SK-N-SH treated with all-trans-retinoic acid at 6 μM for 48 hours (cell line): Measurements from ENCODE around the gene TMEM131L.

ENCODE experiments used
- ARNTL ChIP-seq: fragments of 450-650 bp; formaldehyde crosslinking; IDR thresholded peaks from 2 replicates; pipeline ENCODE4 v1.5.0; 2020; ENCODE audit warnings: low read depth, mild to moderate bottlenecking, moderate library complexity, borderline replicate concordance
- CSDC2 ChIP-seq: fragments of 250-450 bp; sonication (Bioruptor Pico); IDR thresholded peaks from 2 replicates; pipeline ENCODE4 v1.5.0; 2020; ENCODE audit warnings: mild to moderate bottlenecking, moderate library complexity
- ESRRG ChIP-seq: fragments of 250-450 bp; sonication (Bioruptor Pico); IDR thresholded peaks from 2 replicates; pipeline ENCODE4 v1.6.1; 2021; ENCODE audit warnings: mild to moderate bottlenecking
- RARB ChIP-seq: fragments of 250-450 bp; sonication (Bioruptor Pico); IDR thresholded peaks from 2 replicates; pipeline ENCODE4 v1.8.0; 2021; ENCODE audit warnings: mild to moderate bottlenecking, moderate library complexity
- TCF4 ChIP-seq: fragments of 250-450 bp; sonication (Bioruptor Pico); IDR thresholded peaks from 2 replicates; pipeline ENCODE4 v1.8.0; 2021; ENCODE audit warnings: mild to moderate bottlenecking, moderate library complexity, borderline replicate concordance
- ZC3H10 ChIP-seq: fragments of 250-450 bp; sonication (Bioruptor Pico); IDR thresholded peaks from 2 replicates; pipeline ENCODE4 v1.5.1; 2021; ENCODE audit warnings: mild to moderate bottlenecking, moderate library complexity
- TF ChIP-seq, protein P1 (sequence below): fragments of 250-450 bp; sonication (Bioruptor Pico); IDR thresholded peaks from 2 replicates; pipeline ENCODE4 v1.5.1; 2020; ENCODE audit warnings: low read depth, mild to moderate bottlenecking, moderate library complexity
- TF ChIP-seq, protein P2 (sequence below): fragments of 250-450 bp; sonication (Bioruptor Pico); IDR thresholded peaks from 2 replicates; pipeline ENCODE4 v1.5.0; 2020; ENCODE audit warnings: mild to moderate bottlenecking, moderate library complexity
- TF ChIP-seq, protein P3 (sequence below): fragments of 250-450 bp; sonication (Bioruptor Pico); IDR thresholded peaks from 2 replicates; pipeline ENCODE4 v1.8.0; 2020; ENCODE audit warnings: mild to moderate bottlenecking, moderate library complexity, borderline replicate concordance

DNA sequence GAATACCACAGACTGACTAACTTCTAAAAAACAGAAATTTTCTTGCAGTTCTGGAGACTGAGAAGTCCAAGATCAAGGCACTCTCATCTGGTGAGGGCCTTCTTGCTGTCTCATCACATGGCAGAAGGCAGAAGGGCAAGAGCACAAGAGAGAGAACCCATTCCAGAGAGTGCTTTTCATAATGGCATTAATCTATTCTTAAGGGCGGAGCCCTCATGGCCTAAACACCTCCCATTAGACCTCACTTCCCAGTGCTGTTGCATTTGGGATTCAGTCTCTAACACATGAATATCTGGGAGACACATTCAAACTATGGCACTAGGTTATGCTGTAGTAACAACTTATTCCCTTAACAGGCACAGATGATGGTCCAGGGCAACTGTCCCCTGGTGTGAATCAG, 180.8 kb downstream of the TMEM131L start:
- TF ChIP-seq, protein P1, sequence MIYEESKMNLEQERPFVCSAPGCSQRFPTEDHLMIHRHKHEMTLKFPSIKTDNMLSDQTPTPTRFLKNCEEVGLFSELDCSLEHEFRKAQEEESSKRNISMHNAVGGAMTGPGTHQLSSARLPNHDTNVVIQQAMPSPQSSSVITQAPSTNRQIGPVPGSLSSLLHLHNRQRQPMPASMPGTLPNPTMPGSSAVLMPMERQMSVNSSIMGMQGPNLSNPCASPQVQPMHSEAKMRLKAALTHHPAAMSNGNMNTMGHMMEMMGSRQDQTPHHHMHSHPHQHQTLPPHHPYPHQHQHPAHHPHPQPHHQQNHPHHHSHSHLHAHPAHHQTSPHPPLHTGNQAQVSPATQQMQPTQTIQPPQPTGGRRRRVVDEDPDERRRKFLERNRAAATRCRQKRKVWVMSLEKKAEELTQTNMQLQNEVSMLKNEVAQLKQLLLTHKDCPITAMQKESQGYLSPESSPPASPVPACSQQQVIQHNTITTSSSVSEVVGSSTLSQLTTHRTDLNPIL (CRISPR knock-in tag): no peak
- TF ChIP-seq CSDC2 (CRISPR knock-in tag) (no peak), ARNTL (CRISPR knock-in tag) (no peak), ZC3H10 (CRISPR knock-in tag) (no peak), ESRRG (CRISPR knock-in tag) (no peak), RARB (CRISPR knock-in tag) (no peak), TCF4 (CRISPR knock-in tag) (no peak)
- TF ChIP-seq, protein P2, sequence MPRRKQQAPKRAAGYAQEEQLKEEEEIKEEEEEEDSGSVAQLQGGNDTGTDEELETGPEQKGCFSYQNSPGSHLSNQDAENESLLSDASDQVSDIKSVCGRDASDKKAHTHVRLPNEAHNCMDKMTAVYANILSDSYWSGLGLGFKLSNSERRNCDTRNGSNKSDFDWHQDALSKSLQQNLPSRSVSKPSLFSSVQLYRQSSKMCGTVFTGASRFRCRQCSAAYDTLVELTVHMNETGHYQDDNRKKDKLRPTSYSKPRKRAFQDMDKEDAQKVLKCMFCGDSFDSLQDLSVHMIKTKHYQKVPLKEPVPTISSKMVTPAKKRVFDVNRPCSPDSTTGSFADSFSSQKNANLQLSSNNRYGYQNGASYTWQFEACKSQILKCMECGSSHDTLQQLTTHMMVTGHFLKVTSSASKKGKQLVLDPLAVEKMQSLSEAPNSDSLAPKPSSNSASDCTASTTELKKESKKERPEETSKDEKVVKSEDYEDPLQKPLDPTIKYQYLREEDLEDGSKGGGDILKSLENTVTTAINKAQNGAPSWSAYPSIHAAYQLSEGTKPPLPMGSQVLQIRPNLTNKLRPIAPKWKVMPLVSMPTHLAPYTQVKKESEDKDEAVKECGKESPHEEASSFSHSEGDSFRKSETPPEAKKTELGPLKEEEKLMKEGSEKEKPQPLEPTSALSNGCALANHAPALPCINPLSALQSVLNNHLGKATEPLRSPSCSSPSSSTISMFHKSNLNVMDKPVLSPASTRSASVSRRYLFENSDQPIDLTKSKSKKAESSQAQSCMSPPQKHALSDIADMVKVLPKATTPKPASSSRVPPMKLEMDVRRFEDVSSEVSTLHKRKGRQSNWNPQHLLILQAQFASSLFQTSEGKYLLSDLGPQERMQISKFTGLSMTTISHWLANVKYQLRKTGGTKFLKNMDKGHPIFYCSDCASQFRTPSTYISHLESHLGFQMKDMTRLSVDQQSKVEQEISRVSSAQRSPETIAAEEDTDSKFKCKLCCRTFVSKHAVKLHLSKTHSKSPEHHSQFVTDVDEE (CRISPR knock-in tag): no peak
- TF ChIP-seq, protein P3, sequence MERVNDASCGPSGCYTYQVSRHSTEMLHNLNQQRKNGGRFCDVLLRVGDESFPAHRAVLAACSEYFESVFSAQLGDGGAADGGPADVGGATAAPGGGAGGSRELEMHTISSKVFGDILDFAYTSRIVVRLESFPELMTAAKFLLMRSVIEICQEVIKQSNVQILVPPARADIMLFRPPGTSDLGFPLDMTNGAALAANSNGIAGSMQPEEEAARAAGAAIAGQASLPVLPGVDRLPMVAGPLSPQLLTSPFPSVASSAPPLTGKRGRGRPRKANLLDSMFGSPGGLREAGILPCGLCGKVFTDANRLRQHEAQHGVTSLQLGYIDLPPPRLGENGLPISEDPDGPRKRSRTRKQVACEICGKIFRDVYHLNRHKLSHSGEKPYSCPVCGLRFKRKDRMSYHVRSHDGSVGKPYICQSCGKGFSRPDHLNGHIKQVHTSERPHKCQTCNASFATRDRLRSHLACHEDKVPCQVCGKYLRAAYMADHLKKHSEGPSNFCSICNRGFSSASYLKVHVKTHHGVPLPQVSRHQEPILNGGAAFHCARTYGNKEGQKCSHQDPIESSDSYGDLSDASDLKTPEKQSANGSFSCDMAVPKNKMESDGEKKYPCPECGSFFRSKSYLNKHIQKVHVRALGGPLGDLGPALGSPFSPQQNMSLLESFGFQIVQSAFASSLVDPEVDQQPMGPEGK (CRISPR knock-in tag): no peak
